A549 (cell line): ENCODE results near the gene HSD11B1L. TPM values are rescaled to one million over a fixed set of nuclear protein-coding genes. Genes with fewer than 3 reads are reported as not detected.

Experiments
- ATAC-seq, 2 experiments: fragments of 200-7000 bp in 1 of 2; fragments of >200 bp in 1 of 2; cut with Nextera tagmentation in 1 of 2; cut with Tn5 transposase in 1 of 2; 3 replicates each; pipeline versions ENCODE4 v1.8.0 to v1.9.1; 2018 to 2020; ENCODE audit warnings: mild to moderate bottlenecking in 1 of 2, moderate library complexity in 1 of 2
- CTCF ChIA-PET: fragments of 300-600 bp; sonication (Branson Sonifier 250); formaldehyde crosslinking; extraction: SDS; loops from one replicate; lab custom pipeline; 2021; ENCODE audit warnings: antibody characterized with exemption, inconsistent platforms; lab: Yijun Ruan, JAX
- POLR2A ChIA-PET: fragments of 350-600 bp; formaldehyde crosslinking; extraction: SDS; loops from one replicate; lab custom pipeline; 2021; ENCODE audit warnings: antibody characterized with exemption, inconsistent platforms; lab: Yijun Ruan, JAX
- DNase-seq, 2 experiments: peaks; one replicate each; pipeline versions ENCODE4 v3.0.0 to v3.0.0-alpha.2; 2011 to 2016; ENCODE audit warnings: low read depth in 1 of 2, low spot score in 1 of 2
- FAIRE-seq: peaks from 2 replicates; lab custom pipeline; 2011; peaks lifted over from hg19 to GRCh38; lab: Jason Lieb, UNC
- H3K27ac ChIP-seq, 2 experiments: fragments of >200 bp; sonication (Bioruptor Twin); formaldehyde crosslinking; 3 replicates each; pipeline ENCODE4 v1.5.1; 2016 to 2017
- H3K4me1 ChIP-seq: fragments of >200 bp; sonication (Bioruptor Twin); formaldehyde crosslinking; 3 replicates; pipeline ENCODE4 v1.6.1; 2016
- H3K4me2 ChIP-seq: fragments of >200 bp; sonication (Bioruptor Twin); formaldehyde crosslinking; 3 replicates; pipeline ENCODE4 v1.6.1; 2016
- H3K4me3 ChIP-seq: fragments of >200 bp; sonication (Bioruptor Twin); formaldehyde crosslinking; 3 replicates; pipeline ENCODE4 v1.5.1; 2016
- H3K9me3 ChIP-seq: fragments of >200 bp; sonication (Bioruptor Twin); formaldehyde crosslinking; 3 replicates; pipeline ENCODE4 v1.6.1; 2016
- CBX8 ChIP-seq: fragments of 200-600 bp; sonication (generic); IDR thresholded peaks from 2 replicates; pipeline ENCODE4 v1.6.1; 2016
- CHD2 ChIP-seq: fragments of 150-350 bp; IDR thresholded peaks from 2 replicates; pipeline ENCODE4 v1.6.1; 2014; ENCODE audit warnings: low read length; ENCODE audit not compliant: partially characterized antibody
- CHD4 ChIP-seq: fragments of 200-600 bp; sonication (generic); IDR thresholded peaks from 2 replicates; pipeline ENCODE4 v1.6.1; 2016; ENCODE audit warnings: antibody characterized with exemption, mild to moderate bottlenecking, borderline replicate concordance
- EHF ChIP-seq: fragments of 250-450 bp; sonication (Bioruptor Pico); IDR thresholded peaks from 2 replicates; pipeline ENCODE4 v1.5.0; 2020; ENCODE audit warnings: mild to moderate bottlenecking
- EHMT2 ChIP-seq: fragments of 200-600 bp; sonication (generic); IDR thresholded peaks from 2 replicates; pipeline ENCODE4 v1.6.1; 2016; ENCODE audit warnings: antibody characterized with exemption, low read depth, mild to moderate bottlenecking, moderate library complexity
- ESRRA ChIP-seq: fragments of 150-350 bp; IDR thresholded peaks from 2 replicates; pipeline ENCODE4 v1.6.1; 2014; ENCODE audit warnings: mild to moderate bottlenecking, low read length, borderline replicate concordance
- FOSB ChIP-seq: fragments of 250-450 bp; sonication (Bioruptor Pico); IDR thresholded peaks from 2 replicates; pipeline ENCODE4 v1.5.0; 2020; ENCODE audit warnings: mild to moderate bottlenecking, moderate library complexity
- FOXS1 ChIP-seq: fragments of 250-450 bp; sonication (Bioruptor Pico); IDR thresholded peaks from 2 replicates; pipeline ENCODE4 v1.5.0; 2020; ENCODE audit warnings: mild to moderate bottlenecking, moderate library complexity
- HDAC2 ChIP-seq: fragments of 200-600 bp; sonication (generic); IDR thresholded peaks from 2 replicates; pipeline ENCODE4 v1.6.1; 2016
- HOXA7 ChIP-seq: fragments of 250-450 bp; sonication (Bioruptor Pico); IDR thresholded peaks from 2 replicates; pipeline ENCODE4 v1.5.0; 2020; ENCODE audit warnings: mild to moderate bottlenecking, moderate library complexity
- HOXB13 ChIP-seq: fragments of 250-450 bp; sonication (Bioruptor Pico); IDR thresholded peaks from 2 replicates; pipeline ENCODE4 v1.5.0; 2020; ENCODE audit warnings: low read depth, mild to moderate bottlenecking, moderate library complexity
- HOXB5 ChIP-seq: fragments of 250-450 bp; sonication (Bioruptor Pico); IDR thresholded peaks from 2 replicates; pipeline ENCODE4 v1.5.0; 2020; ENCODE audit warnings: mild to moderate bottlenecking, moderate library complexity
- JUNB ChIP-seq: fragments of >200 bp; sonication (Bioruptor Twin); formaldehyde crosslinking; IDR thresholded peaks from 2 replicates; pipeline ENCODE4 v1.6.1; 2016
- MYC ChIP-seq: IDR thresholded peaks from 2 replicates; pipeline ENCODE4 v1.6.1; 2012; ENCODE audit warnings: mild to moderate bottlenecking, inconsistent platforms, low read length, improper control_type of control experiment, borderline replicate concordance
- NFE2L2 ChIP-seq: fragments of 150-350 bp; conservative IDR thresholded peaks from 2 replicates; pipeline ENCODE4 v1.6.1; 2014; ENCODE audit warnings: low read length
- PHF8 ChIP-seq: fragments of 200-600 bp; sonication (generic); IDR thresholded peaks from 2 replicates; pipeline ENCODE4 v1.6.1; 2016; ENCODE audit warnings: low read depth, mild to moderate bottlenecking, antibody characterized with exemption, moderate library complexity, borderline replicate concordance
- POLR2A ChIP-seq: IDR thresholded peaks from 2 replicates; pipeline ENCODE4 v1.6.1; 2012; ENCODE audit warnings: mild to moderate bottlenecking, low read length
- RARB ChIP-seq: fragments of 250-450 bp; sonication (Bioruptor Pico); IDR thresholded peaks from 2 replicates; pipeline ENCODE4 v1.8.0; 2021; ENCODE audit warnings: mild to moderate bottlenecking, moderate library complexity
- RCOR1 ChIP-seq: fragments of 150-350 bp; IDR thresholded peaks from 2 replicates; pipeline ENCODE4 v1.6.1; 2014; ENCODE audit warnings: antibody characterized with exemption, low read length, low read depth
- SMC3 ChIP-seq: fragments of >200 bp; sonication (Bioruptor Twin); formaldehyde crosslinking; IDR thresholded peaks from 3 replicates; pipeline ENCODE4 v1.6.1; 2018; ENCODE audit warnings: inconsistent platforms
- SREBF2 ChIP-seq: fragments of 450-650 bp; IDR thresholded peaks from 2 replicates; pipeline ENCODE4 v1.6.1; 2014; ENCODE audit warnings: mild to moderate bottlenecking, moderate library complexity
- TFCP2L1 ChIP-seq: fragments of 250-450 bp; sonication (Bioruptor Pico); IDR thresholded peaks from 2 replicates; pipeline ENCODE4 v1.5.0; 2021; ENCODE audit warnings: mild to moderate bottlenecking
- ZFP36 ChIP-seq: fragments of 450-650 bp; IDR thresholded peaks from 2 replicates; pipeline ENCODE4 v1.6.1; 2014; ENCODE audit warnings: borderline replicate concordance; ENCODE audit not compliant: partially characterized antibody
- WGBS: methylation state at CpG from one replicate; pipeline ENCODE4 v1.1.6; 2017; ENCODE audit errors: missing lambda C conversion rate; 5-methylcytosine and 5-hydroxymethylcytosine counted together
- polyA minus RNA-seq: library from RNA; depleted of rRNA, polyadenylated mRNA; stranded (reverse); fragments of >200 nt; gene quantifications from 2 replicates; pipeline ENCODE4 v1.2.3, GENCODE V29; 2011; rRNA and poly(A)+ RNA removed
- polyA plus RNA-seq, 4 experiments: library from polyadenylated mRNA; depleted of rRNA in 3 of 4; stranded (reverse); fragments of >200 nt; fragmentation: RNase III in 1 of 4; extraction: RNeasy Plus Mini Kit Qiagen cat#74134 plus additional on column Dnase treatment in 1 of 4; gene quantifications; 2 replicates in 3 of 4; 3 replicates in 1 of 4; pipeline ENCODE4 v1.2.3, GENCODE V29; 2011 to 2017
- TF ChIP-seq, protein P1 (sequence below): fragments of 250-450 bp; sonication (Bioruptor Pico); IDR thresholded peaks from 2 replicates; pipeline ENCODE4 v1.5.0; 2020; ENCODE audit warnings: low read depth, mild to moderate bottlenecking, moderate library complexity
- TF ChIP-seq, protein P2 (sequence below): IDR thresholded peaks from 2 replicates; pipeline ENCODE4 v1.6.1; 2012
- TF ChIP-seq, protein P3 (sequence below): fragments of >200 bp; sonication (Bioruptor Twin); formaldehyde crosslinking; IDR thresholded peaks from 2 replicates; pipeline ENCODE4 v1.6.1; 2016
- TF ChIP-seq, protein P4 (sequence below): IDR thresholded peaks from 2 replicates; pipeline ENCODE4 v1.6.1; 2012
- TF ChIP-seq, protein P5 (sequence below): fragments of 150-350 bp; IDR thresholded peaks from 2 replicates; pipeline ENCODE4 v1.6.1; 2014; ENCODE audit warnings: low read depth, mild to moderate bottlenecking, low read length
- TF ChIP-seq, protein P6 (sequence below): fragments of 200-600 bp; sonication (generic); IDR thresholded peaks from 2 replicates; pipeline ENCODE4 v1.6.1; 2016; ENCODE audit warnings: antibody characterized with exemption, mild to moderate bottlenecking, moderate library complexity
- TF ChIP-seq, protein P7 (sequence below): IDR thresholded peaks from 2 replicates; pipeline ENCODE4 v1.6.1; 2012; ENCODE audit warnings: low read depth, borderline replicate concordance

HSD11B1L gene, protein sequence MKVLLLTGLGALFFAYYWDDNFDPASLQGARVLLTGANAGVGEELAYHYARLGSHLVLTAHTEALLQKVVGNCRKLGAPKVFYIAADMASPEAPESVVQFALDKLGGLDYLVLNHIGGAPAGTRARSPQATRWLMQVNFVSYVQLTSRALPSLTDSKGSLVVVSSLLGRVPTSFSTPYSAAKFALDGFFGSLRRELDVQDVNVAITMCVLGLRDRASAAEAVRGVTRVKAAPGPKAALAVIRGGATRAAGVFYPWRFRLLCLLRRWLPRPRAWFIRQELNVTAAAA
- polyA plus RNA-seq (2011; rRNA removed) (2.5 and 2.8 TPM in 2 replicates), polyA plus RNA-seq (2017; fragmentation: RNase III; extraction: RNeasy Plus Mini Kit Qiagen cat#74134 plus additional on column Dnase treatment) (2.7 to 4.8 TPM (median 4.8 TPM) in 3 replicates), polyA minus RNA-seq (0.87 and 1.2 TPM in 2 replicates)
- polyA plus RNA-seq (2012; cell fraction: cytosol; rRNA removed) = 3.9 and 5.9 TPM in 2 replicates
- polyA plus RNA-seq (2012; cell fraction: nucleus; rRNA removed) = 6.4 and 7.5 TPM in 2 replicates

DNA sequence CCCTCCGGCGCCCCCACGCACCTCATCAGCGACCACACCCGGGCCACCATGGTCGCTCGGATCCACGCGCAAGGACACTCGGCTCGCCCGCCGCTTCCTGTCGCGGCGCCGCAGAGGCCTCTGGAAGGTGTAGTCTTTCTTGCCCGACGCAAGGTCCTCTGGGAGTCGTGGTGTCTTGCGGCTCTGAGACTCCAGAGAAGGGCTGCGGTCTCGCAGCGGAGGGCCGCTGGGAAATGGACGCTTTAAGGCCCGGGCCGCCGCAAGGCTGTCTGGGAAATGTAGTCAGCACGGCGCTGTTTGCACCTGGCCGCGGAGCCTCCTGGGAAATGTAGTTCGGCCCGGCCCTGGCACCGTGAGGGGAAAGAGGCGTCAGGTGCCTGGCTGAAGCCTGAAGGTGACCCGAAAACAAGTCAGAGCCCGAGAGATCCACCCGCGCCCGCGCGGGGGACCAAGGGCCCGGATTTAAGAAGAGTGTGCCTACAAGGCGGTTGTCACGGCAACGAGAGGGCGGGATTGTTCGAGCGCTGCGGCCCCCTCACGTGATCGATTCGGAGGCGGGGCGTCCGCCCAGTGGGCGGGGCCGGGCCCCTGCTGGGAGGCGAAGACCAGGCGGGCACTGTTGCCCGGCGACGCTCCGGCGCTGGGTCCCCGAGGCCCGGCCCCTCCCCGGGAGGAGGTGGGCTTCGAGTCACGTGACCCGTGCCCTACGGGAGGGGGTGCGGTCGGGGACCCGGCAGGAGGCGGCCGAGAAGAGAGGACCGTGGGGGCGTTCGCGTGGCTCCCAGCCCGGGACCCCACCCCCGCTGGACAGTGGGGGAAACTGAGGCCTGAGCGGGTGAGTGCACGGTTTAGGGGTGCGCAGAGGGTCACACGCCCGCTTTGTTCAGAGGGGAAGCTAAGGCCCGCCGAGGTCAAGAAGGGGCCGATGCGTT, at the start of gene HSD11B1L, which contains the start of gene MICOS13:
Gene HSD11B1L, plus strand, starts transcription at position 591 of the 932 bp plus-strand sequence. CDS start 3,806 bp downstream, outside the sequence.
Gene MICOS13, minus strand, starts transcription at position 80 of the 932 bp plus-strand sequence. Its CDS starts 30 bp downstream, at position 50.
- peak within 1 kb of the TSS; percentile 88 to 95 for H3K27ac ChIP-seq
- peak; percentile 32 for FAIRE-seq
- H3K4me3 ChIP-seq = peak within 1 kb of the TSS; percentile 76
- 15% methylated on average over 33 of the region's 94 CpGs for WGBS
- ChIA-PET CTCF (interaction anchor here (0.8 kb wide), 1 partner anchor 9 kb away, joined by 4 read pairs; the partner anchor contains the start of gene RPL36), POLR2A (no interaction called here)
- H3K4me1 ChIP-seq = peaks cover 9% of the 10 kb centered on the region; the same call in 1 of the 3 replicates
- no peaks in the 10 kb centered on the region for H3K9me3 ChIP-seq
- peak; percentile 94 to 97 for ATAC-seq
- H3K4me2 ChIP-seq = peak within 1 kb of the TSS; percentile 91
- DNase-seq = peak; percentile 87 to 98
- TF ChIP-seq CHD2 (no peak), FOXS1 (CRISPR knock-in tag) (no peak), ESRRA (no peak), HDAC2 (no peak), RCOR1 (no peak), HOXA7 (CRISPR knock-in tag) (no peak), HOXB13 (CRISPR knock-in tag) (no peak), JUNB (no peak), EHF (CRISPR knock-in tag) (no peak), CBX8 (no peak), MYC (no peak), EHMT2 (no peak), SREBF2 (no peak), SMC3 (no peak), POLR2A (peak; percentile 55), NFE2L2 (no peak), HOXB5 (CRISPR knock-in tag) (no peak), ZFP36 (no peak), FOSB (CRISPR knock-in tag) (no peak), PHF8 (peak; percentile 18; the same call in 1 of the 2 replicates), TFCP2L1 (CRISPR knock-in tag) (no peak), CHD4 (no peak), RARB (CRISPR knock-in tag) (no peak)
- TF ChIP-seq, protein P1, sequence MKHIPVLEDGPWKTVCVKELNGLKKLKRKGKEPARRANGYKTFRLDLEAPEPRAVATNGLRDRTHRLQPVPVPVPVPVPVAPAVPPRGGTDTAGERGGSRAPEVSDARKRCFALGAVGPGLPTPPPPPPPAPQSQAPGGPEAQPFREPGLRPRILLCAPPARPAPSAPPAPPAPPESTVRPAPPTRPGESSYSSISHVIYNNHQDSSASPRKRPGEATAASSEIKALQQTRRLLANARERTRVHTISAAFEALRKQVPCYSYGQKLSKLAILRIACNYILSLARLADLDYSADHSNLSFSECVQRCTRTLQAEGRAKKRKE (CRISPR knock-in tag) = no peak
- TF ChIP-seq, protein P2, sequence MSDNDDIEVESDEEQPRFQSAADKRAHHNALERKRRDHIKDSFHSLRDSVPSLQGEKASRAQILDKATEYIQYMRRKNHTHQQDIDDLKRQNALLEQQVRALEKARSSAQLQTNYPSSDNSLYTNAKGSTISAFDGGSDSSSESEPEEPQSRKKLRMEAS = peak; percentile 77
- TF ChIP-seq, protein P3, sequence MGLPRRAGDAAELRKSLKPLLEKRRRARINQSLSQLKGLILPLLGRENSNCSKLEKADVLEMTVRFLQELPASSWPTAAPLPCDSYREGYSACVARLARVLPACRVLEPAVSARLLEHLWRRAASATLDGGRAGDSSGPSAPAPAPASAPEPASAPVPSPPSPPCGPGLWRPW = no peak
- TF ChIP-seq, protein P4, sequence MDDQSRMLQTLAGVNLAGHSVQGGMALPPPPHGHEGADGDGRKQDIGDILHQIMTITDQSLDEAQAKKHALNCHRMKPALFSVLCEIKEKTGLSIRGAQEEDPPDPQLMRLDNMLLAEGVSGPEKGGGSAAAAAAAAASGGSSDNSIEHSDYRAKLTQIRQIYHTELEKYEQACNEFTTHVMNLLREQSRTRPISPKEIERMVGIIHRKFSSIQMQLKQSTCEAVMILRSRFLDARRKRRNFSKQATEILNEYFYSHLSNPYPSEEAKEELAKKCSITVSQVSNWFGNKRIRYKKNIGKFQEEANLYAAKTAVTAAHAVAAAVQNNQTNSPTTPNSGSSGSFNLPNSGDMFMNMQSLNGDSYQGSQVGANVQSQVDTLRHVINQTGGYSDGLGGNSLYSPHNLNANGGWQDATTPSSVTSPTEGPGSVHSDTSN = no peak; the same call in 1 of the 2 replicates
- TF ChIP-seq, protein P5, sequence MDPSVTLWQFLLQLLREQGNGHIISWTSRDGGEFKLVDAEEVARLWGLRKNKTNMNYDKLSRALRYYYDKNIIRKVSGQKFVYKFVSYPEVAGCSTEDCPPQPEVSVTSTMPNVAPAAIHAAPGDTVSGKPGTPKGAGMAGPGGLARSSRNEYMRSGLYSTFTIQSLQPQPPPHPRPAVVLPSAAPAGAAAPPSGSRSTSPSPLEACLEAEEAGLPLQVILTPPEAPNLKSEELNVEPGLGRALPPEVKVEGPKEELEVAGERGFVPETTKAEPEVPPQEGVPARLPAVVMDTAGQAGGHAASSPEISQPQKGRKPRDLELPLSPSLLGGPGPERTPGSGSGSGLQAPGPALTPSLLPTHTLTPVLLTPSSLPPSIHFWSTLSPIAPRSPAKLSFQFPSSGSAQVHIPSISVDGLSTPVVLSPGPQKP = no peak
- TF ChIP-seq, protein P6, sequence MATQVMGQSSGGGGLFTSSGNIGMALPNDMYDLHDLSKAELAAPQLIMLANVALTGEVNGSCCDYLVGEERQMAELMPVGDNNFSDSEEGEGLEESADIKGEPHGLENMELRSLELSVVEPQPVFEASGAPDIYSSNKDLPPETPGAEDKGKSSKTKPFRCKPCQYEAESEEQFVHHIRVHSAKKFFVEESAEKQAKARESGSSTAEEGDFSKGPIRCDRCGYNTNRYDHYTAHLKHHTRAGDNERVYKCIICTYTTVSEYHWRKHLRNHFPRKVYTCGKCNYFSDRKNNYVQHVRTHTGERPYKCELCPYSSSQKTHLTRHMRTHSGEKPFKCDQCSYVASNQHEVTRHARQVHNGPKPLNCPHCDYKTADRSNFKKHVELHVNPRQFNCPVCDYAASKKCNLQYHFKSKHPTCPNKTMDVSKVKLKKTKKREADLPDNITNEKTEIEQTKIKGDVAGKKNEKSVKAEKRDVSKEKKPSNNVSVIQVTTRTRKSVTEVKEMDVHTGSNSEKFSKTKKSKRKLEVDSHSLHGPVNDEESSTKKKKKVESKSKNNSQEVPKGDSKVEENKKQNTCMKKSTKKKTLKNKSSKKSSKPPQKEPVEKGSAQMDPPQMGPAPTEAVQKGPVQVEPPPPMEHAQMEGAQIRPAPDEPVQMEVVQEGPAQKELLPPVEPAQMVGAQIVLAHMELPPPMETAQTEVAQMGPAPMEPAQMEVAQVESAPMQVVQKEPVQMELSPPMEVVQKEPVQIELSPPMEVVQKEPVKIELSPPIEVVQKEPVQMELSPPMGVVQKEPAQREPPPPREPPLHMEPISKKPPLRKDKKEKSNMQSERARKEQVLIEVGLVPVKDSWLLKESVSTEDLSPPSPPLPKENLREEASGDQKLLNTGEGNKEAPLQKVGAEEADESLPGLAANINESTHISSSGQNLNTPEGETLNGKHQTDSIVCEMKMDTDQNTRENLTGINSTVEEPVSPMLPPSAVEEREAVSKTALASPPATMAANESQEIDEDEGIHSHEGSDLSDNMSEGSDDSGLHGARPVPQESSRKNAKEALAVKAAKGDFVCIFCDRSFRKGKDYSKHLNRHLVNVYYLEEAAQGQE = no peak
- TF ChIP-seq, protein P7, sequence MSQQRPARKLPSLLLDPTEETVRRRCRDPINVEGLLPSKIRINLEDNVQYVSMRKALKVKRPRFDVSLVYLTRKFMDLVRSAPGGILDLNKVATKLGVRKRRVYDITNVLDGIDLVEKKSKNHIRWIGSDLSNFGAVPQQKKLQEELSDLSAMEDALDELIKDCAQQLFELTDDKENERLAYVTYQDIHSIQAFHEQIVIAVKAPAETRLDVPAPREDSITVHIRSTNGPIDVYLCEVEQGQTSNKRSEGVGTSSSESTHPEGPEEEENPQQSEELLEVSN = 0 out of 2 replicates have a peak, but pooled peaks have one; percentile 9
